Fibroblast of skin of abdomen (primary cell): ENCODE data around the gene SAT2.

Experiments
- DNase-seq: peaks from one replicate; pipeline ENCODE4 v3.0.0-alpha.2; 2013

Gene SAT2

DNA sequence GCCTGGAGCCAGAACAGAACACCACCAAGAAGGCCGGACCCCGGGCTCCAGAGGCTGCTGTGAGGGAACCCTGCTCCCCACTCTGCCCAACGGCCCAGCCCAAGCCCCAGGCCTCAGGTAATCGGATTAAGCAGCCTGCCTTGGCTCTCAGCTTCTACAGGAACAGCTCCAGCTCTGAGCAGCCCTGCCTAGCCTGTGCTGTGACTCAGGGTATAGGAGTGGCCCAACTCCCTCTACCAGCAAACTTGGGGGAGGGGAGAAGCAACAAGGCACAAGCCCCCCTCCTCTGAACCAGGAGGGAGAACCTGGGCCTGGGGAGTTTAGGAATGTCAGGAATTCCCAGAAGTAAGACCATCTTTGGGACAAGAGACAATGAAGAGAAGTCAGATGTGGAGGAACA lies 36.9 kb downstream of the SAT2 start:
- peak; percentile 59 for DNase-seq

DNA sequence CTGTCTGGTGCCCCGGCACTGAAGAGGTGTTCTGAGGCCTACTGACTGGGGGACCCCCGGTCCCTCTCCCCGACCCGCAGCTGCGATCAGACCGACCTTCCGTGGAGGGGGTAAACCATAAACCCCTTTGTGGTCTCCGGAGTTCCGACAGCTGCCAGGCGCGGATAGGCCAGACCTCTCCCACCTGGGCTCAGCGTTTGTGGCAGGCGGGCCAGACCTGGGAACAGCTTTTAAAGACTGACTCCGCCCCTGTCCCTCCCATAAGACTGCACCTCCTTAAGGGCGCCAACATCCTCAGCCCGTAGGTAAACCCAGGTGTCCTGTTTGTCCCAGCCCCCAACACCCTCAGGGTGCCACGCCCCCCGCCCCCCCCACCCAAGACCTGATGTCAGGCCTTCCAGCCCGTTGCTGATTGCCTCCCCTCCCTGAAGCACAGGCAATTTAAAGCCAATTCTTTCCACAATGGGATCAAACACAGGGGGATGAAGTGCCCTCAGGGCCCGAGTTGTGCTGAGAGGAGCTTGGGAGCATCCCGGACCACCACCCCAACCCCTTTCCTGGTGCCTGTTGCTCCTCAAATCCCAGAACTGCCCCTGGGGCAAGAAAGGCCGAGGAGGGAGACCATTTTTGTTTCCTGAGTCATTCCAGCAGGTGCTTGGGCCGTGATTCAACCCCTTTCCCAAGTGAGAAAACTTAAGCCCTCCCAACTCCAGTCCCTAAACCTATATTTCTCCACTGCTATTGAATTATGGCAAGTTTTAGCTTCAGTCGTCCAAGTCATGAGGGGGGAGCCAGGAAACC lies 37.5 kb downstream of the SAT2 start, which contains the start of gene SOX15:
TSS of gene SOX15 (minus strand) at position 204 of the 801 bp plus-strand sequence. CDS start 418 bp downstream, outside the sequence.
- DNase-seq = no peak

DNA sequence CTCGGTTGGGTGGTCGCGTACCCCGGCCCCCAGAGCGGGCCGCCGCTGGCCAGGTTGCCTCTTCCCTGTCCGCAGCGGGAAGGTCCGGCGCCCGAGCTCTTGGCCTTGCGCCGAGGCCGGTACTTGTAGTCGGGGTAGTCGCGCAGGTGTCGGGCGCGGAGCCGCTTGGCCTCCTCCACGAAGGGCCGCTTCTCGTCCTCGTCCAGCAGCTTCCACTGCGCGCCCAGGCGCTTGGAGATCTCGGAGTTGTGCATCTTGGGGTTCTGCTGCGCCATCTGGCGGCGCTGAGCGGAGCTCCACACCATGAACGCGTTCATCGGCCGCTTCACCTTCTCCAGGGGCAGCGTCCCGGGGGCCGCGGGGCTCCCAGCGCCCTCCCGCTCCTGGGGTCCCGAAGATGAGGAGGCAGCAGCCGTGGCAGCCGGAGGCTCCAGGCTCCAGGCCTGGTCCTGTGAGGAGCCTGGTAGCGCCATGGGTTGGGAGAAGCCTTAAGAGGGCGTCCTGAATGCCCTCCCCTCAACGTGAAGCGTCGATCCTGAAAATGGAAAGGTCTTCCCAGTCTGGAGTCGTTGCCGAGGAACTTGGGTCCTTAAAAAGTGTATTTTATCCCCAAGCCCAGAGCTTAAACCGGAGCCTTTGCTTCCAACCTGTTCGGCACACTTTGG lies 38.3 kb downstream of the SAT2 start:
- DNase-seq = peak; percentile 84

DNA sequence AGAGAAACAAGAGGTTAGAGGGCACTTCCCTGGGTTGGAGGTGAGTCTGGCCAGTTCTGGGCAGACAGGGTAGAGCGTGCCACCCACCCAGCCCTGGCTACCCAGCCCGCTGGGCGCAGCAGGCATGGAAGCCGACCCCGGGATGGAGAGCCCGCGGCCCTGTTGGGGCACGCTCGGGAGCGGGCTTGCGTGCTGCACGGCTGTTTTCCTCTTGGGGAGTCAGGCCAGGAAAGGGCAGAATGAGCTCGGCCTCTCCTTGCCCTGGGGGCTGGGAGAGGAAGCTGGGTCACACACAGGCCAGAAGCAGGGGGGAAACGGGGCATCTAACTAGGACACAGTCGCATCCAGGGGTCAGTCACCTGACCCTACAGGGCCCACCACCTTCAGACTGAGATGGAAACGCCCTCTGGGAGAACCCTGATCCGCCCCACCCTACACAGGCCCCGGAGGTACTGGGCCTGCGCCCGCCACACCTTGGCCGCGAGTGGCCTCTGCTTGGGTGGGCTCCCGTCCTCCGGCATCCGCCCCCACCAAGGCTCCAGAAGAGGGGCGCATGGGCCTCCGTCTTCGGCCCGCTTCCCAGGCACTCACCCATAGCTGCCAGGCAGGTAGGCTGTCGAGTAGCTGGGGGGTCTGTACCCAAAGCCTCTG lies 38.9 kb downstream of the SAT2 start:
- DNase-seq = no peak

DNA sequence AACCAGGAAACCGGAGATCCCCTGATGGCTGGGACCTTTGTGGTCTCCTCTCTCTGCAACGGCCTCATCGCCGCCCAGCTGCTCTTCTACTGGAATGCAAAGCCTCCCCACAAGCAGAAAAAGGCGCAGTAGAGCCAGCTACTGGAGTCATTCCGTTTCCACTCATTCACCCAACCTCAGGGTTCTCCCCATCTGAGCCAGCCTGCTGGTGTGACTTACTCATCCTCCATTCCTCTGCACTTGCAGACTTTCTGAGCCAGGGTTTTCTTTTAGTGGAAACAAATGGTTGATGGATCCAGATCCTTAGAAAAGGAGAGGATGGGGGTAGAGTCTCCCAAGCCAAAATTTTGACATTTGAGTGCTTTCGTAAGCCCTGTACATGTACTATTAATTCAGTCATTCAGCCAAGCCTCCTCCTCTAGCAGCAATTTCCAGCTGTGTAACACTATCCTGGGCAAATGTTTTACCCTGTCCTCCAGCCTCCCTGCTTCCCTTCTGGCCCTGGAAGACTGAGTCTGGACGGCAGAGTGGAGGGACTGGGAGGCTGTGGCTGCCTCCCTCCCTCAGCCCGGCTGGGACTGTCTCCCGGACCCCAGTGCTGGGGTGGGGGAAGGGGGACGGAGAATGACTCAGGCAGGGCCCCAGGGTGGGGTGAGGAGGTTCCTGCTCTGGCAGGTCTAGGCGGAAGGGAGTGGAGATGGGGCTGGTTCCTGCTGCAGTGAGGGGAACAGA lies 40.0 kb downstream of the SAT2 start:
- DNase-seq = peak; percentile 95

DNA sequence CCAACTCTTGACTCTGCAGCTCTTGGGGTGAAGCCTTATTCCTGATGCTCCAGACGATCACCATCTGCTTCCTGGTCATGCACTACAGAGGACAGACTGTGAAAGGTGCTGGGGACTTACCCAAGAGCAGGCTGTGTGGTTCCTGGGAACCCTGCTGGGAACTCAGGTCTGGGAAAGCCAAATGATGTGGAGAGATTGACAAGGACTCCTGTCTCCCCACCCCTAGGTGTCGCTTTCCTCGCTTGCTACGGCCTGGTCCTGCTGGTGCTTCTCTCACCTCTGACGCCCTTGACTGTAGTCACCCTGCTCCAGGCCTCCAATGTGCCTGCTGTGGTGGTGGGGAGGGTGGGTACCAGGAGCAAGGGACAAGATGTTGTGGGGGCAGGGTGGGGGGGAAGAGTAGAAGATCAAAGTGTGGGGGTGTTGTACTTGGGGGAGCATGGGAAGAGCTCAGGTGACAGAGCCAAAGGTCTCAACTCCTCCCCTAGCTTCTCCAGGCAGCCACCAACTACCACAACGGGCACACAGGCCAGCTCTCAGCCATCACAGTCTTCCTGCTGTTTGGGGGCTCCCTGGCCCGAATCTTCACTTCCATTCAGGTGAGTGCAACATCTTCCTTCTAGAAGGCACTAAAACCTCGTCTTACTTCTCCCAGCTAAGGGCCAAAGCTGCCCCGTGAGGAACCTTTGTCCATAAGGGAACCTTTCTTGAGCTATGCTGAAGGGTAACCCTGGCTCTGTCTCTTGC lies 40.8 kb downstream of the SAT2 start:
- DNase-seq = no peak

DNA sequence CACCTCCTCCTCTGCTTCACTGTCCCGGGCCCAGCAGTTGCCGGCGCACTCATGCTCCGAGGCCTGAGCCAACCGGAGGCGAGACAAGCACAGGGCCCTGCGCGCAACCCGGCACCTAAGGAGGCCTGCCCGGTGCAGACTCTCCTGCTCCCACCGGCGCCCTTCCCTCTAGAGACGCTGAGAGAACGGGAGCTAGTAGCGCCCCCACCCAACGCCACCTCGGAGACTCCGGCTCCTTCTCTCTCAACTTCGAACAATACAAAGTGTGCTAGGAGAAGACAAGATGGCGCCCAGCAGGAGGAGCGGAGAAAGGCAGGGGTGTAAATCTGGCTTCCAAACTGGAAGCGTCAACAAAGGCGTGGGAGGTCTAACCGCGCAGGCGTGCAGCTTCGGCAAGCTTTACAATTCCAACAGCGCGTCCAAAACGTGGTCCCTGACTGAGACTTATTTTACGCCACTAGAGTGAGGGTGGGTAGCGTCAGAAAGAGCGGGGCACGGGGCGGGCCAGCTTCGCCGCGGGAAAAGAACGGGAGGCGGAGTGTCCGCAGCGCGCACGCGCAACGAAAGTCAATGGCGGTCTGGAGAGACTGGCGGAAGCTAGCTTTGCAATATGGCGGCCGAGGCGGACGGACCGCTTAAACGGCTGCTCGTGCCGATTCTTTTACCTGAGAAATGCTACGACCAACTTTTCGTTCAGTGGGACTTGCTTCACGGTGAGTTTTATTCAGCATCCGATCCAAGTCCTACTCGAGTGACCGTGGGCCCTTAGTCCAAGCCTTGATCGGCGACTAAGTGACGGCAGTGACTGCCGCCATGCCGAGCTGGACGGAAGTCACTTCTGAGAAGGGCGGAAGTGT lies 44.1 kb downstream of the SAT2 start, which contains the start of gene MPDU1:
TSS of gene MPDU1 (plus strand) at position 600 of the 857 bp plus-strand sequence. CDS start at position 611, 11 bp downstream.
- DNase-seq = peak; percentile 98

DNA sequence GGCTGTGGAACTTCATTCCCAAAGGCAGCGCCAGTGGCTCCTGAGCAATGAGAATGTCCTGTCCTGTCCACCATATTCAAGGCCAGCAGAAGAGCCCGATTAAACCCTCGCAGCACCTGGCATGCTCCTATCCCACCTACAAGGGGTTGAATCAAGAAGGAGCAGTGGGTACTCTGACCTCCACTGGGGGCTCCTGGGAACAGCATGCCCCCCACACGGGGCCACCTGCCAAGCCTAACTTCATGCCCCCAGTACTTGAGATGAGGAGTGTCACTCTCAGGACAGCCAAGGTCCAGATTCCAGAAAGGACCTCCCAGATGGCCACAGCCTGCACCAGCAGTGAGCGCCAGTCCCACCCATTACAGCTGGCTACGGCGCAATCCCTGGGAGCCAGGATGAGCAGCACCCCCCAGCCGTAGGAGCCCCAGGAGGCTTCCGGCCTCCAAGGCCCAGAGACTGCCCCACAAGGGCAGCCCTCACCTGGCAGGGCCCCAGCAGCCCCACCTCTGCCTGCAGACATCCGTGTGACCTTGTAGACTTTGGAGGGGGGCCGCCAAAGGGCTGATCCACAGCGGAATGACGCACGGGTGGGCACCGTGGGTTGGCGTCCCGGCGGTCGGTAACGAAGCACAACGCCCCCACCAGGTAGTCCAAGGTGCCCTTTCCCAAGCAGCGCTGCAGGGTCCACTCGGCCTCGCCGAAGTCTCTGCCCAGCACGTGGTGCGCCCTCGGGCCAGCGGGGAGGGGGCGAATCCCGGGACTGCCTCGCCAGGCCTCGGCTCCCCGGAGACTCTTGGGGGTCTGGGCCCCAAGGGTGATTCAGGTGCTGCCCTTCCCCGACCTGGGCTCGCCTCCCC lies 45.0 kb downstream of the SAT2 start:
- DNase-seq = no peak

DNA sequence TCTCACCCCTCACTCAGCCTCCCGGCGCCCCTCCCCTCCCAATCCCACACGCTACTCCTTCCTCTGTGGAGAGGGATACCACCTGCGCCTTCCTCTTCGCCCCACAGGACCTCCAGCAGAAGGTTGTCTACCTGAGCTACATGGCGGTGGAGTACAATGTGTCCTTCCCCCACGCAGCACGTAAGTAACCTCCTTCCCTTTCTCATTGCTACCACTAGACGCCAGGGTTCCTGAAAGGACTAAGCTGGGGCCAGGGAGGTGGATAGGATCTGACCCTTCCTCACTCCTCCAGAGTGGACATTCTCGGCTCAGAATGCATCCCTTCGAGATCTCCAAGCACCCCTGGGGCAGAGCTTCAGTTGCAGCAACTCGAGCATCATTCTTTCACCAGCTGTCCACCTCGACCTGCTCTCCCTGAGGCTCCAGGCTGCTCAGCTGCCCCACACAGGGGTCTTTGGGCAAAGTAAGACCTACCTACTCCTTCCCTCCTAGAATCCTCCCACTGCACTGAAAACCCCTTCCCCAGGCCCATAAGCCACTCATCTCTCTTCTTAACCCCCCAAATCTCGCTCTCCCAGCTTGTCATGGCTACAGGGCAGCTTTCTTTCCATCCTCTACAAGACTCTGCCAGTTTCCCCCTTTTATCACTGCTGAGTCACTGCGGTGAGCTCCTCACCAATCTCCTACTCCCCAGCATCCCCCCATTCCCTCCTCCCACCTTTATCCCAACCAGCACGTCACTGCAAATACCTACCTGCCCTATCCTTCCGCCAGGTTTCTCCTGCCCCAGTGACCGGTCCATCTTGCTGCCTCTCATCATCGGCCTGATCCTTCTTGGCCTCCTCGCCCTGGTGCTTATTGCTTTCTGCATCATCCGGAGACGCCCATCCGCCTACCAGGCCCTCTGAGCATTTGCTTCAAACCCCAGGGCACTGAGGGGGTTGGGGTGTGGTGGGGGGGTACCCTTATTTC lies 46.7 kb downstream of the SAT2 start:
- DNase-seq = no peak

DNA sequence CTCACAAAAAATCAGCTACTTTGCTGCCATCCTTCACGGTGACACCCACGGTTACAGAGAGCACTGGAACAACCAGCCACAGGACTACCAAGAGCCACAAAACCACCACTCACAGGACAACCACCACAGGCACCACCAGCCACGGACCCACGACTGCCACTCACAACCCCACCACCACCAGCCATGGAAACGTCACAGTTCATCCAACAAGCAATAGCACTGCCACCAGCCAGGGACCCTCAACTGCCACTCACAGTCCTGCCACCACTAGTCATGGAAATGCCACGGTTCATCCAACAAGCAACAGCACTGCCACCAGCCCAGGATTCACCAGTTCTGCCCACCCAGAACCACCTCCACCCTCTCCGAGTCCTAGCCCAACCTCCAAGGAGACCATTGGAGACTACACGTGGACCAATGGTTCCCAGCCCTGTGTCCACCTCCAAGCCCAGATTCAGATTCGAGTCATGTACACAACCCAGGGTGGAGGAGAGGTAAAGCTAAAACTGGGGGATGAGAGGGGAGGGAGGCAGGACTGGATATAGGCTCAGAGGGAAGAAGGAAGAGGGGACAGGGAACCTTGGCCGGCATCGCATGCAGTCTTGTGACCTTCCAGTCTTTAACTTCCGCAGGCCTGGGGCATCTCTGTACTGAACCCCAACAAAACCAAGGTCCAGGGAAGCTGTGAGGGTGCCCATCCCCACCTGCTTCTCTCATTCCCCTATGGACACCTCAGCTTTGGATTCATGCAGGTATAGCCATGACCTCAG lies 47.6 kb downstream of the SAT2 start:
- DNase-seq = no peak

DNA sequence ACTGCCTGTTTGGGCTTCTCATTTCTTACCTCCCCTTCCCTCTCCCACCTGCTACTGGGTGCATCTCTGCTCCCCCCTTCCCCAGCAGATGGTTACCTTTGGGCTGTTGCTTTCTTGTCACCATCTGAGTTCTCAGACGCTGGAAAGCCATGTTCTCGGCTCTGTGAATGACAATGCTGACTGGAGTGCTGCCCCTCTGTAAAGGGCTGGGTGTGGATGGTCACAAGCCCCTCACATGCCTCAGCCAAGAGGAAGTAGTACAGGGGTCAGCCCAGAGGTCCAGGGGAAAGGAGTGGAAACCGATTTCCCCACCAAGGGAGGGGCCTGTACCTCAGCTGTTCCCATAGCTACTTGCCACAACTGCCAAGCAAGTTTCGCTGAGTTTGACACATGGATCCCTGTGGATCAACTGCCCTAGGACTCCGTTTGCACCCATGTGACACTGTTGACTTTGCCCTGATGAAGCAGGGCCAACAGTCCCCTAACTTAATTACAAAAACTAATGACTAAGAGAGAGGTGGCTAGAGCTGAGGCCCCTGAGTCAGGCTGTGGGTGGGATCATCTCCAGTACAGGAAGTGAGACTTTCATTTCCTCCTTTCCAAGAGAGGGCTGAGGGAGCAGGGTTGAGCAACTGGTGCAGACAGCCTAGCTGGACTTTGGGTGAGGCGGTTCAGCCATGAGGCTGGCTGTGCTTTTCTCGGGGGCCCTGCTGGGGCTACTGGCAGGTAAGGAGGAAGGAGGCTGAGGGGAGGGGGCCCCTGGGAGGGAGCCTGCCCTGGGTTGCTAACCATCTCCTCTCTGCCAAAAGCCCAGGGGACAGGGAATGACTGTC lies 48.4 kb downstream of the SAT2 start, which contains the start of gene CD68:
TSS of gene CD68 (plus strand) at position 638 of the 833 bp plus-strand sequence. CDS start at position 678, 40 bp downstream.
- DNase-seq = peak; percentile 87

DNA sequence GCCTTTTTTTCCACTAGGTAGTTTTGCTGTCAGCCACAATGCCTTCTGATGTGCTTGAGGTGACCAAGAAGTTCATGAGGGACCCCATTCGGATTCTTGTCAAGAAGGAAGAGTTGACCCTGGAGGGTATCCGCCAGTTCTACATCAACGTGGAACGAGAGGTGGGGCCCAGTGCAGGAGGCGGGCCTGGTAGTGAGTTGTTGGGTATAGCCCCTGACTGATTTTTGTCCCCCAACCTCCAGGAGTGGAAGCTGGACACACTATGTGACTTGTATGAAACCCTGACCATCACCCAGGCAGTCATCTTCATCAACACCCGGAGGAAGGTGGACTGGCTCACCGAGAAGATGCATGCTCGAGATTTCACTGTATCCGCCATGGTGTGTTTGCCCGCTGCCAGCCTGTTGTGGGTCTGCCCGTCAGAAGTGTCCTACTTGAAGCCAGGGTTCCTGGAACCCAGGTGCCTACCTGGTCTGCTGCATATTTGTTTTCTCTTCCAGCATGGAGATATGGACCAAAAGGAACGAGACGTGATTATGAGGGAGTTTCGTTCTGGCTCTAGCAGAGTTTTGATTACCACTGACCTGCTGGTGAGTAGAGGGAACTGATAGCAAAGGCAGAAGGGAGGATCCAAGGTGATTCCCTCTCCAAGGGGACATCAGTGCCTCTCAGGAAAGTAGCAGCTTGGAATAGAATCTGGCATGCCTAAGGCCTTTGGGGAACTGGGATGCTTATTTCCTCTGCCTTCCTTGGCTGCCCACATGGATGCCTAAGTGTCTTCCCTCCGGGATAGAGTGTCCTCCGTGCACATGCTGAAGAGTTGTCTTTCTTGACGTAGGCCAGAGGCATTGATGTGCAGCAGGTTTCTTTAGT lies 50.1 kb downstream of the SAT2 start:
- DNase-seq = no peak

DNA sequence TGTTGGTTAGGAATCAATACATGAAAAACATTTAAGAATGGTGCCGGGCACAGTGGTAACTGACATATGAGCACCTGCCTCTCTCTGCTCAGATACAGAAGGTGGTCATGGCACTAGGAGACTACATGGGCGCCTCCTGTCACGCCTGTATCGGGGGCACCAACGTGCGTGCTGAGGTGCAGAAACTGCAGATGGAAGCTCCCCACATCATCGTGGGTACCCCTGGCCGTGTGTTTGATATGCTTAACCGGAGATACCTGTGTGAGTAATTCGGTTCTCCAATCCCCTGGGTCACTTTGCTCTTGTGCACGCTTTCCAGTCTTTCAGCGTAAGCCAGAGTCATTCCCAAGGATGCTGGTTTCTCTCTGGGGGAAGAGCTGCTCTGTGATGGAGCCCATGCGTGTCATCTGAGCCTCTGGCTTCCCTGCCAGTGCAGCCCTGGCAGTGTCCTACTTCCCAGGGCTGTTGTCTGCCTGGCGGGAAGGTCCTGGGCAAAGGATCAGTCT lies 51.1 kb downstream of the SAT2 start:
- DNase-seq = no peak
